OCI-LY3 (cell line): ENCODE data around the gene CSE1L.
"Not testable (repeated sequence)": the region's sequence is repeated elsewhere in the genome, so short reads cannot be mapped to it uniquely, and the experiment has no call there.

Source experiments
- H2AFZ ChIP-seq: fragments of 200-600, 300-600 bp; shearing (Covaris generic); 2 replicates; pipeline ENCODE4 v1.6.0; 2014; ENCODE audit warnings: antibody characterized with exemption, low read depth, low read length
- H3K27ac ChIP-seq: fragments of 200-600, 300-600 bp; sonication (generic); 2 replicates; pipeline ENCODE4 v1.5.1; 2014; ENCODE audit warnings: mild to moderate bottlenecking, low read length, moderate library complexity, mixed read lengths
- H3K27me3 ChIP-seq: fragments of 200-600, 300-600 bp; sonication (generic); 2 replicates; pipeline ENCODE4 v1.6.1; 2014; ENCODE audit warnings: low read depth, low read length, mixed read lengths
- H3K36me3 ChIP-seq: fragments of 200-600, 300-600 bp; sonication (generic); replicated peaks from 2 replicates; pipeline ENCODE3; 2014; ENCODE audit warnings: low read depth, low read length, mixed read lengths
- H3K4me1 ChIP-seq: fragments of 300-600, 200-600 bp; sonication (generic); 2 replicates; pipeline ENCODE4 v1.6.1; 2014; ENCODE audit warnings: low read length, mixed read lengths
- H3K4me2 ChIP-seq: fragments of 200-600, 300-600 bp; sonication (generic); 2 replicates; pipeline ENCODE4 v1.6.1; 2014; ENCODE audit warnings: low read length, mixed read lengths
- H3K4me3 ChIP-seq: fragments of 300-600, 200-600 bp; sonication (generic); 2 replicates; pipeline ENCODE4 v1.5.1; 2014; ENCODE audit warnings: antibody characterized with exemption, mild to moderate bottlenecking, low read length, moderate library complexity
- H3K79me2 ChIP-seq: fragments of 300-600, 200-600 bp; shearing (Covaris generic); 2 replicates; pipeline ENCODE4 v1.6.1; 2014; ENCODE audit warnings: mild to moderate bottlenecking, low read length, mixed read lengths
- H3K9ac ChIP-seq: fragments of 300-600, 200-600 bp; shearing (Covaris generic); 2 replicates; pipeline ENCODE4 v1.6.0; 2014; ENCODE audit warnings: mild to moderate bottlenecking, low read length, moderate library complexity
- H3K9me3 ChIP-seq: fragments of 200-600, 300-600 bp; shearing (Covaris generic); 2 replicates; pipeline ENCODE4 v1.6.1; 2014; ENCODE audit warnings: low read length, mixed read lengths; ENCODE audit not compliant: insufficient read depth
- H4K20me1 ChIP-seq: fragments of 200-600, 300-600 bp; sonication (generic); 2 replicates; pipeline ENCODE4 v1.6.1; 2016; ENCODE audit warnings: low read length, mixed read lengths; ENCODE audit not compliant: insufficient read depth
- EZH2phosphoT487 ChIP-seq: fragments of 200-600 bp; shearing (Covaris generic); IDR thresholded peaks from 2 replicates; pipeline ENCODE4 v1.6.1; 2018; ENCODE audit warnings: antibody characterized with exemption, mixed run types, low read depth
- TF ChIP-seq, protein P1 (sequence below): fragments of 200-600, 300-600 bp; sonication (generic); IDR thresholded peaks from 2 replicates; pipeline ENCODE4 v1.5.1; 2014; ENCODE audit warnings: antibody characterized with exemption, low read length, low read depth

Gene CSE1L

GRCh38 chr20:49006446-49006980 is 39.6 kb upstream of the CSE1L start:
- no peak overlapping the region for H3K4me3 ChIP-seq
- H2AFZ ChIP-seq, result no peak overlapping the region
- no peak overlapping the region for H3K27ac ChIP-seq
- H4K20me1 ChIP-seq, result no peaks in the 10 kb centered on the region
- H3K27me3 ChIP-seq, result no peaks in the 10 kb centered on the region
- H3K4me1 ChIP-seq, result no peaks in the 10 kb centered on the region
- TF ChIP-seq, protein P1, sequence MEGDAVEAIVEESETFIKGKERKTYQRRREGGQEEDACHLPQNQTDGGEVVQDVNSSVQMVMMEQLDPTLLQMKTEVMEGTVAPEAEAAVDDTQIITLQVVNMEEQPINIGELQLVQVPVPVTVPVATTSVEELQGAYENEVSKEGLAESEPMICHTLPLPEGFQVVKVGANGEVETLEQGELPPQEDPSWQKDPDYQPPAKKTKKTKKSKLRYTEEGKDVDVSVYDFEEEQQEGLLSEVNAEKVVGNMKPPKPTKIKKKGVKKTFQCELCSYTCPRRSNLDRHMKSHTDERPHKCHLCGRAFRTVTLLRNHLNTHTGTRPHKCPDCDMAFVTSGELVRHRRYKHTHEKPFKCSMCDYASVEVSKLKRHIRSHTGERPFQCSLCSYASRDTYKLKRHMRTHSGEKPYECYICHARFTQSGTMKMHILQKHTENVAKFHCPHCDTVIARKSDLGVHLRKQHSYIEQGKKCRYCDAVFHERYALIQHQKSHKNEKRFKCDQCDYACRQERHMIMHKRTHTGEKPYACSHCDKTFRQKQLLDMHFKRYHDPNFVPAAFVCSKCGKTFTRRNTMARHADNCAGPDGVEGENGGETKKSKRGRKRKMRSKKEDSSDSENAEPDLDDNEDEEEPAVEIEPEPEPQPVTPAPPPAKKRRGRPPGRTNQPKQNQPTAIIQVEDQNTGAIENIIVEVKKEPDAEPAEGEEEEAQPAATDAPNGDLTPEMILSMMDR, result no peak
- no peak for TF ChIP-seq EZH2phosphoT487
- no peak overlapping the region for H3K4me2 ChIP-seq
- H3K9me3 ChIP-seq, result no peaks in the 10 kb centered on the region
- H3K9ac ChIP-seq, result no peak overlapping the region
- H3K79me2 ChIP-seq, result no peaks in the 10 kb centered on the region
- H3K36me3 ChIP-seq, result peaks cover 38% of the 10 kb centered on the region

DNA sequence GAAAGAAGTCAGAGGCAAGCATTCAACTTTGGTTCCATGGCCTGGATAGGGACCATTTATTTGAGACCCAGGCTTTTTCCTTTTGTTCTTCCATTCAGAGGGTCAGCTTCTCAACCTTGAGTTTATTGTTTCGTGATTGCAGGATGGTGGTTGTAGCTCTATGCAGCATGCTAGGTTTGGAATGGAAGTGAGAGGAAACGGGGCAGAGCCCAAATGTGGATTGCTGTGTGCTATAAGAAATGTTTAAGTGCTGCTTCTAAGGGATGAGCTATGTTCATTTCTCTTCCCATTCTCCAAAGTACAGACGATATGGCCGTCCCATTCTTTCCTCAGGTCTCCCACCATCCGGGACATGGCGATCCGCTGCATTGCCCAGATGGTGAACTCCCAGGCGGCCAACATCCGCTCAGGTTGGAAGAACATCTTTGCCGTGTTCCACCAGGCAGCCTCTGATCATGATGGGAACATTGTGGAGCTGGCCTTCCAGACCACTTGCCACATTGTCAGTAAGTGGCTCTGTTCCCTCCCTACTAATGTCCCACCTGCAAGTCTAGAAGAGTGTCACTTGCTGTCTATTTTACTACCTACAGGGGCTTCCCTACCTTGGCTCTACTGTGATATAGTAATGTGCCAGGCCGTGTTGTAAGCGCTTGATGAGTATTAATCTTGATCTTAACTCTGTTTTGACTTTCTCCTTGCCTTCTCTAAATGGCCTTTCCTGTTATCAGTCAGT is 36.0 kb upstream of the CSE1L start:
- H3K9me3 ChIP-seq, result no peaks in the 10 kb centered on the region
- no peak overlapping the region for H3K4me3 ChIP-seq
- TF ChIP-seq EZH2phosphoT487, result no peak
- TF ChIP-seq, protein P1, result no peak
- H3K27me3 ChIP-seq, result no peaks in the 10 kb centered on the region
- H3K9ac ChIP-seq, result no peak overlapping the region
- H3K4me2 ChIP-seq, result no peak overlapping the region
- H2AFZ ChIP-seq, result no peak overlapping the region
- peaks cover 60% of the 10 kb centered on the region for H3K36me3 ChIP-seq
- no peaks in the 10 kb centered on the region for H4K20me1 ChIP-seq
- no peaks in the 10 kb centered on the region for H3K4me1 ChIP-seq
- H3K79me2 ChIP-seq, result no peaks in the 10 kb centered on the region
- H3K27ac ChIP-seq, result no peak overlapping the region

DNA sequence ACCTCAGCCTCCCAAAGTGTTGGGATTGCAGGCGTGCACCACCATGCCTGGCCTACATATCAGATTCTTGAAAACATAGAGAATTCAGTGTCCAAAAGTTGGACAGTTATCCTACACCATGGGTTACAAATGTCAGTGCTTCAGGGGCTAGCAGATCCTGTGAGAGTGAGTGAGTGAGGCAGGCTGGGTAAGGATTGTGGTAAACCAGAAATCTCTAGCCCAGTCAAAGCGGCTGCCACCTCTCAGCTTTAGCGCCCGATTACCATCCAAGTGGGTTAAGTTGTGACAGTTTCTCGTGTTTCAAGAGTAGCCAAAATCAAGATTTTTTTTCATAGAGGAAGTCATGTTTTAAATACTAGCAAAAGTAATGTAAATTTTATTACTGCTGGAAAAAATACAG is 21.9 kb upstream of the CSE1L start:
- Histone ChIP-seq H3K27me3 (no peaks in the 10 kb centered on the region), H3K27ac (no peak overlapping the region), H3K4me3 (no peak overlapping the region), H3K4me2 (no peak overlapping the region), H3K36me3 (peaks cover 37% of the 10 kb centered on the region), H3K9me3 (no peaks in the 10 kb centered on the region), H3K9ac (no peak overlapping the region), H3K4me1 (no peaks in the 10 kb centered on the region), H4K20me1 (no peaks in the 10 kb centered on the region), H3K79me2 (no peaks in the 10 kb centered on the region), H2AFZ (no peak overlapping the region)
- no peak for TF ChIP-seq EZH2phosphoT487
- TF ChIP-seq, protein P1, result no peak

DNA sequence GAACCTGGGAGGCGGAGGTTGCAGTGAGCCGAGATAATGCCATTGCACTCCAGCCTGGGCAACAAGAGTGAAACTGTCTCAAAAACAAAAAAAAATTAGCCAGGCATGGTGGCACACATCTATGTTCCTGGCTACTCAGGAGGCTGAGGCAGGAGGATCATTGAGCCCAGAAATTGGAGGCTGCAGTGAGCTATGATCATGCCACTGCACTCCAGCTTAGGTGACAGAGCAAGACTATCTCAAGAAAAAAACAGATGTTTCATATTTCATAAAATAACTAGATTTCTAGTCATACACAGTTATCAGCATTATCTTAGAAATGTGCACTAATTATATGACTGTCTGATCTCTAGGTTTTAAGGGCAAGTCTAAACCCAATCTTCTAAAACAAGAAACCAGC is 17.9 kb upstream of the CSE1L start:
- H3K27ac ChIP-seq, H3K4me2 ChIP-seq, H3K27me3 ChIP-seq, H4K20me1 ChIP-seq, H3K79me2 ChIP-seq, H3K9me3 ChIP-seq, H3K4me1 ChIP-seq, H2AFZ ChIP-seq, H3K4me3 ChIP-seq, H3K9ac ChIP-seq: not testable (repeated sequence)
- H3K36me3 ChIP-seq, result peaks cover 39% of the 10 kb centered on the region
